ENCODE measurements around the gene SPIRE1.
A peak's percentile ranks its signal among the peaks of the same experiment; 100 is the strongest.

- TF ChIP-seq POLR2A (IDR thresholded peaks at IDR 0.05), result no peak
- peak in 1 of 6 experiments; percentile 7 for TF ChIP-seq CTCF (IDR thresholded peaks at IDR 0.05)
Observed at GRCh38 chr18:12422936-12423335, 235.0 kb downstream of the SPIRE1 start.

All from esophagus squamous epithelium (tissue), 4 donors.